K562 (cell line): ENCODE measurements around the gene ATP10B. TPM values are rescaled to one million over a fixed set of nuclear protein-coding genes. Genes with fewer than 3 reads are reported as not detected.

Experiments
- AFF1 ChIP-seq, 2 experiments: fragments of 450-650 bp; IDR thresholded peaks; 2 replicates each; pipeline ENCODE4 v1.6.1; 2018; ENCODE audit warnings: mild to moderate bottlenecking in 2 of 2, low read depth in 1 of 2; ENCODE audit not compliant: partially characterized antibody in 2 of 2
- CEBPB ChIP-seq: fragments of 450-650 bp; IDR thresholded peaks from 2 replicates; pipeline ENCODE4 v1.6.1; 2016; ENCODE audit warnings: missing genetic modification characterization, missing compliant biosample characterization
- E2F3 ChIP-seq: fragments of 250-450 bp; sonication (Bioruptor Pico); IDR thresholded peaks from 2 replicates; pipeline ENCODE4 v1.4.0; 2020; ENCODE audit warnings: mild to moderate bottlenecking
- ERF ChIP-seq: fragments of 450-650 bp; formaldehyde crosslinking; IDR thresholded peaks from 2 replicates; pipeline ENCODE4 v1.4.0; 2020; ENCODE audit warnings: mild to moderate bottlenecking, mixed read lengths
- MYC ChIP-seq, 2 experiments: fragments of 250-450 bp in 1 of 2; sonication (Bioruptor Pico) in 1 of 2; IDR thresholded peaks; 2 replicates each; pipeline versions ENCODE4 v1.5.1 to v1.6.1; 2012 to 2021; ENCODE audit warnings: low read depth in 2 of 2, borderline replicate concordance in 1 of 2, improper control_type of control experiment in 1 of 2, low read length in 1 of 2, mild to moderate bottlenecking in 1 of 2, moderate library complexity in 1 of 2
- NFXL1 ChIP-seq: fragments of 450-650 bp; formaldehyde crosslinking; IDR thresholded peaks from 2 replicates; pipeline ENCODE4 v1.4.0; 2021; ENCODE audit warnings: mild to moderate bottlenecking
- PHTF2 ChIP-seq: fragments of 250-450 bp; sonication (Bioruptor Pico); IDR thresholded peaks from 2 replicates; pipeline ENCODE4 v1.5.0; 2021; ENCODE audit warnings: mild to moderate bottlenecking
- SMAD4 ChIP-seq: fragments of 250-450 bp; sonication (Bioruptor Pico); conservative IDR thresholded peaks from 2 replicates; pipeline ENCODE4 v1.8.0; 2021; ENCODE audit warnings: inconsistent platforms, mild to moderate bottlenecking, moderate library complexity
- SPI1 ChIP-seq: IDR thresholded peaks from 2 replicates; pipeline ENCODE4 v1.6.1; 2011; ENCODE audit warnings: low read depth, low read length, control low read depth, borderline replicate concordance
- ZNF239 ChIP-seq: fragments of 250-450 bp; sonication (Bioruptor Pico); IDR thresholded peaks from 2 replicates; pipeline ENCODE4 v1.4.0; 2020; ENCODE audit warnings: mild to moderate bottlenecking
- ZNF512 ChIP-seq: IDR thresholded peaks from 2 replicates; pipeline ENCODE4 v1.6.1; 2016; ENCODE audit warnings: missing genetic modification characterization, missing compliant biosample characterization
- ZNF551 ChIP-seq: fragments of 250-450 bp; sonication (Bioruptor Pico); IDR thresholded peaks from 2 replicates; pipeline ENCODE4 v1.5.0; 2021; ENCODE audit warnings: mild to moderate bottlenecking, moderate library complexity
- polyA plus RNA-seq, 8 experiments: library from polyadenylated mRNA; depleted of rRNA in 4 of 8; stranded (reverse) in 5 of 8; unstranded in 3 of 8; fragments of >200 nt; fragmentation: Nextera tagmentation in 2 of 8; fragmentation: Illumina TruSeq in 1 of 8; extraction: Ambion mirVana in 2 of 8; extraction: Trizol in 1 of 8; gene quantifications; 2 replicates each; pipeline versions ENCODE4 v1.2.1 to v1.2.3, GENCODE V29; 2011 to 2014; ENCODE audit warnings: inconsistent platforms in 1 of 8, missing spikeins in 1 of 8
- total RNA-seq, 7 experiments: library from RNA; depleted of rRNA in 6 of 7; stranded (reverse); fragments of >200 nt in 6 of 7; fragmentation: Illumina TruSeq in 2 of 7; extraction: Trizol in 2 of 7; gene quantifications; 2 replicates each; pipeline versions ENCODE4 v1.2.1 to v1.2.3, GENCODE V29; 2011 to 2021; ENCODE audit warnings: low replicate concordance in 1 of 7

ATP10B gene
- total and polyA plus RNA-seq, 9 of the 15 experiments (the other 6 are each of a cell fraction or from before 2014, with no cell fraction given), result 0.04 TPM; not detected in 8

- TF ChIP-seq AFF1 (IDR thresholded peaks at IDR 0.05; ENCODE audit: low read depth in 1 of 2, partially characterized antibody in 2 of 2) (no peak), ZNF512 (tag) (no peak), NFXL1 (CRISPR knock-in tag) (no peak), E2F3 (no peak), SMAD4 (CRISPR knock-in tag) (no peak), ERF (no peak), ZNF551 (CRISPR knock-in tag) (no peak), PHTF2 (CRISPR knock-in tag) (no peak), CEBPB (no peak), ZNF239 (CRISPR knock-in tag) (no peak), MYC (IDR thresholded peaks at IDR 0.05; ENCODE audit: low read depth, low read length) (no peak), MYC (CRISPR knock-in tag; IDR thresholded peaks at IDR 0.05; ENCODE audit: borderline replicate concordance, low read depth) (no peak), SPI1 (no peak)
Measured at GRCh38 chr5:160539431-160539830, 312.6 kb downstream of the ATP10B start (continued).
